SK-N-DZ (cell line): ENCODE results near the gene TNFAIP2.

ENCODE experiments used
- DNase-seq: peaks from one replicate; pipeline ENCODE4 v3.0.0-alpha.2; 2015; ENCODE audit warnings: low spot score

Gene TNFAIP2

DNA sequence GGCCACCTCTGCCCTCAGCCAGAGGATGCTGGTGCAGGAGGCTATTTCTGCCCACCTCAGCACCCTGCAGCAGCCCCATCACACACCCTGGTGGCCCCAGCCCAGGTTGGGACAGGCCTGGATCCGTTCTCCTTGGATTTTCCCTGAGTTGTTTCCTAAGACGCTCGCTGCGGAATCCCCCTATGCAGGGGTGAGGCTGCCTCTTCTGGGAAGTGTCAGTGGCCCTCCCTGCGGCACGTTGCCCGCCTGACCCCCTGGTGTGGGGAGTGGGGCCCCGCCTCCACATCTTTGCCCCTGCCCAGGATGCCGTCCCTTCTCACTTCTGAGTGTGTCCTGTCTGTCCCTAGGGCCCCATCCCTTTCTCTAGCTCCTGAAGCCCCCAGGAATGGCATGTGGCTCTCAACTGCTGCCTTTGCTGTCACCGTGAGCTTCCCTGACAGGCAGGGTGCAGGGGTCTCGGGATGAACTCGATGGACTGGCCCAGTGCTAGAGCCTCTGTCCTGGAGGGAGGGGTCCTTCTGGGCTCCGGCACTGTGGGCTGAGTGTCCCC, 29.3 kb upstream of the TNFAIP2 start:
- DNase-seq: no peak

GRCh38 chr14:103094406-103095209, 28.7 kb upstream of the TNFAIP2 start, which contains the start of gene EXOC3L4:
Gene EXOC3L4, plus strand, starts transcription at chr14:103094725. Its CDS starts 5,495 bp downstream, at chr14:103100220.
- no peak for DNase-seq

DNA sequence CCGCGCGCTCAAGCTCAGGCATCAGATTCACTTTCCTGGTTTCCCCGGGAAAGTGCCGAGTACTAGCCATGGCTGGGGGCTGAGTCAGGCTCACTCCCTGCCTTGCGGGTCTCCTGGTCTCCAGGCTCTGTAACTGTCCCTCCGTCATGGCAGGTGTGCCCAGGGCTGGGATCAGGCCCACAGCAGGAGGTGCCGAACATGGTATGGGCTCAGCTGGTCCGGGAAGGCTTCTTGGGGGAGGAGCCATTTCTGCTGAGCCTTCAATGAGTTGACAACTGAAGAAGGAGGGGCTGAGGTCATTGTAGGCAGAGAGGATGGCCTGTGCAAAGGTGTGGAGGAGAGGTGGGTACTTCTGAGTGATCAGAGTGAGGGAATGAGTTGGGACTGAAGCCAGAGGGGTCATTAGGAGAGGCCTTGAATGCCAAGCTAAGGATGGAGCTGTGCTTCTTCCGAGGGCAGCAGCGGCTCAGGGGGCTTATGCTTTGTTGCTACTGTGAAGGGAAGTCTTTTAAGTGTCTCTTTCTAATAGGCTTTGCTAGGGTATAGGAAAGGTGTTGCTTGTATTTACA, 28.0 kb upstream of the TNFAIP2 start:
- DNase-seq: no peak

GRCh38 chr14:103096387-103096786, 26.9 kb upstream of the TNFAIP2 start:
- no peak for DNase-seq

DNA sequence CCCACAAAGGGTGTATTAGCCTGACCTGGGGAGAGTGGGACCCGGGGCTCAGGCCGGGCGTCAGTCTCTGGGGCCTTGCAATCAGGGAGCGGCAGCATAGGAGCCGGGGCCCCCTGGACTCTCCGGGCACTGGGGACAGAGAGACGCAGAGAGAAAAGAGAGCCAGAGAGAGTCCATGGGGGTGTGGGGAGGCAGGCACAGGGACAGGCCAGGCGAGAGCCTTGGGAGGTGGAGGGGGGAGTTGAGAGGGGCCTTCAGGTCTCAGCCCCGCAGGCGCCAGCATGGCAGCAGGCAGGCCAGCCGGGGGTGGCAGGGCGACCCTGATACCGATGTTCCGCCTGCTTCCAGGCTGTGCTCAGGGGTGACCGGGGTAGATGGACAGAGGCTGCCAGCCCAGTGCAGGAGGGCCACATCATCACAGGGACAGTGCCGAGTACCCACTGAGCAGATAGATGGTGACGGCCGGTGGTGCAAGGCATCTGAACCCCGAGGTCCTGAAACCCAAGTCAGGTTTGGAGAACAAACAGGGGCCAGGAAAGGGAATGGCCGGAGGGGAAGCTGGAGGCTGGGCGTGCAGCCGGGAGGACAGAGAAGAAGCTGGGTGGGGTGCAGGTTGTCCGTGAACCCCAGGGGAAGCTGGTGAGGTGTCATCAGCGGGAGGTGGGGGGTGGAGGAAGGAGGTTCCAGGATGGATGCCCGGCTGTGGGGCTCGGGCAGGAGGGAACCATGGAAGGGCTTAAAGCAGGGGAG, 25.8 kb upstream of the TNFAIP2 start:
- no peak for DNase-seq

DNA sequence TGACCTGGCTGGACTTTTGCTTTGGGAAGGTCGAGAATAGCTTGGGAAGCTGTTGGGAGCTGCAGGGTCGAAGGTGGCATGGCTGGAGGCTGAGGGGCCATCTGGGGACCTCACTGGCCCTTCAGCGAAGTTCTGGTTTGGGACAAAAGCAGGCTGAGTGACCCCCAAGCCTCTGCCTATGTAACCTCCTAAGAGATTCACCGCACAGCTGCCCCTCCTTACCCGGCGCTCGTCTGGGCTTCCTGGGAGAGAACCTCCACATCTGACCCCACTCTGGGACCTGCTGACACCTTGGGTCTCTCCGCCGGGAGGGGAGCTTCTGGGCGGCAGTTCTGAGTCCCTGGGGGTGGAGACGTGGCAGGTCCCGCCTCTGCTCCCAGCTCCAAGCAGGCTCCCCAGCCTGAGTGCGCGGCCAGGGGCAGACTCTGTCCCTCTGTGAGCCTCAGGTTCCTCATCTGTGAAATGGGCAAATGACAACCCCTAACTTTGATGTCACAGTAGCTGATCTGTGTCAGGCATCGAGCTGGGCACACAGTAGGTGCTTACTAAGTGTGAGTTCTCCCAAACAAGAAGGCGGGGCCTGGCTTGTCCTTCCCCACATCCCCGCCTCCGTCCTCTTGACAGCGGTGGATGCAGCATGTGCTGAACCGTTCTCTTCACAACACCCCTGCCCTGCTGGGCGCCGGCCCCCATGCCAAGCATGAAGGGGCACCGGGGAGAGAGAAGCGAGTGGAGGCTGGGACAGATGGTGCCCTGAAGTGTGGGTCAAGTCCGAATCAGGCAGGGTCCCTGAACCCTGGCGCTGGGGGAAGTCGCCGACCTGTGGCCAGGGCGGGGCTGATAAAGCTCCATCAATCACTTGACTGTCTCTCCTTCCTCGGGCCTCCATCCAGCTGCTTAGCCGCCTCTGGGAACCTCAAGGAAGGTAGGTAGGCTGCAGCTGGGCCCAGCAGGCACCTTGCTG, 25.0 kb upstream of the TNFAIP2 start:
- DNase-seq: no peak

- DNase-seq: no peak
Observed at GRCh38 chr14:103099081-103099732, 24.1 kb upstream of the TNFAIP2 start.

GRCh38 chr14:103099733-103100280, 23.5 kb upstream of the TNFAIP2 start:
- no peak for DNase-seq

- no peak for DNase-seq
Observed at GRCh38 chr14:103100281-103101121, 22.8 kb upstream of the TNFAIP2 start.

DNA sequence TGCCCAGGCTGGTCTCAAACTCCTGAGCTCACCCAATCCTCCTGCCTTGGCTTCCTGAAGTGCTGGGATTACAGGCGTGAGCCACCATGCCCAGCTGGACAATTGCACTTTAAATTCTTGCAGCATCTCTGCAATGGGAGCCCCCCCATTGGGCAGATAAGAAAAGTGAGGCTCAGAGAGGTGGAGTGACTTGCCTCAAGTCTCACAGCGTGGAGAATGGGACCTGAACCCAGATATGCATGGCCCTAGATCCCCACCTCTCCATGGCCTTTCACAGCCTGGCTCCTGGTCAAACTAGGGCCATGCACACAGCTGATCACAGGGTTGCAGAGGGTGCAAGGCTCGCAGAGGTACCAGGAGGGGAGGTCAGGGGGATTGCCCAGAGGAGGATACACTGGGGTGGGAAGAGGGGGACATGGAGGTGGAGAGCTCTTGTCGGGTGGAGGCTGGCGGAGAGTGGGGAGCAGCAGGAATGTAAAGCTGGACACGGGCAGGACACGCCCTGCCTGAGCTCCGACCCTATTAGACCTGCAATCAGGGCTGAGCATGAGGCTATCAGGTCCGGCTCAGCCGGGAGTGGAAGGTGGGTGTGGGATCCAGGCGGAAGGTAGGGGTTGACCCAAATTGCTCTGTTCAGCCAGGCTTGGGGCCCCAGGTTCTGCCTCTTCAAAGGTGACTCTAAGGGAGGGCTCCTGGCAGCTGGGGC, 21.9 kb upstream of the TNFAIP2 start:
- DNase-seq: no peak

DNA sequence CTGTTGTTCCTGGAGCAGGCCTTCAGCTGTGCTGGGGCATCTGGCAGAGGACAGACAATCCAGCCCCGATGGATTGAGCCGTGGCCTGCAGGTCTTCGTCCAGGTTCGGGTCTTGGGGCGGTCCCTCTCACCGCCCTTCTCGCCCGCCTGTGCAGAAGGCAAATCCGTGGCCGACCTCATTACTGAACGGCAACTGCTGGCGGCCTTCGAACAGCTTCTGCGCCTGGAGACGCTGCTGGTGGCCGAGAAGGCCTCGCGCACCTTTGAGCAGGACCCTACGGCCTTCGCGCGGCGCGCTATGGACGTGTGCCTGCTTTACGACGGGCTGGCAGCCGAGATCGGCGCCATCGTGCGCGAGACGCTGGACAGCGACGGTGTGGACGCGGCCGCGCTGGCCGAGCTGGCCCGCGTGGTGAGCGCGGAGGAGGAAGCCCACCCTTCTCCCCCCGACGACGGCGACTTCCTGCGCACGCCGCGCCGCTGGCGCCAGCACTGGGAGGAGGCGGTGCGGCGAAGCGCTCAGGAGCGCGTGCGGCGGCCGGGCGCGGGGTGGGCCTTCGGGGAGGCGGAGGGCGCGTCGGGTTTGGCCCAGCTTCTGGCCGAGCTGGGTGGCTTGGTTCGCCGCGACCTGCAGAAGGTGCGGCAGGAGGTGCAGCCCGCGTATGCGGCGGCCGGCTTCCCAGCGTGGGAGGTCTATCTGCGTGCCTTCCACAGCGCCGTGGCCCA, 21.1 kb upstream of the TNFAIP2 start:
- DNase-seq: no peak

DNA sequence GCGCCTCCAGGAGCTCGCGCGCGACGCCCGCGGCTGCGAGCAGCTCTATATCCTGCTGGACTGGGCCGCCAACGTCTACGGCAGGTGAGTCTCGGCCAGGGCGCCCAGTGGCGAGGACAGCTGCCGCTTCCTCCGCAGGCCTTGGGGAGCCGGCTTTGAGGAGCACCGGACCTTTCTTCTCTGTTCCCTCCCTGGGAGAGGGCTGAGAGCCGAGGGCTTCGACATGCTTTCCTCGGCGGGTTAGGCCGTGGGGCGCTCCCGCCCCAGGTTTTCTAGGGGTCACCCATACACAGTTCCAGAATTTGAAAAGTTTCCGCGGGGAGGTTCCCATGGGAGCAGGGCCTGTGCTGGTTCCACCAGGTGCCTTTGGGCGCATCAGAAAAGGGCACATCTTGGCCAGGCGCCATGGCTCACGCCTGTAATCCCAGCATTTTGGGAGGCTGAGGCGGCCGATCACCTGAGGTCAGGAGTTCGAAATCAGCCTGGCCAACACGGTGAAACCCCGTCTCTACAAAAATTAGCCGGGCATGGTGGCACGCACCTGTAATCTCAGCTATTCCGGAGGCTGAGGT, 20.5 kb upstream of the TNFAIP2 start:
- no peak for DNase-seq

DNA sequence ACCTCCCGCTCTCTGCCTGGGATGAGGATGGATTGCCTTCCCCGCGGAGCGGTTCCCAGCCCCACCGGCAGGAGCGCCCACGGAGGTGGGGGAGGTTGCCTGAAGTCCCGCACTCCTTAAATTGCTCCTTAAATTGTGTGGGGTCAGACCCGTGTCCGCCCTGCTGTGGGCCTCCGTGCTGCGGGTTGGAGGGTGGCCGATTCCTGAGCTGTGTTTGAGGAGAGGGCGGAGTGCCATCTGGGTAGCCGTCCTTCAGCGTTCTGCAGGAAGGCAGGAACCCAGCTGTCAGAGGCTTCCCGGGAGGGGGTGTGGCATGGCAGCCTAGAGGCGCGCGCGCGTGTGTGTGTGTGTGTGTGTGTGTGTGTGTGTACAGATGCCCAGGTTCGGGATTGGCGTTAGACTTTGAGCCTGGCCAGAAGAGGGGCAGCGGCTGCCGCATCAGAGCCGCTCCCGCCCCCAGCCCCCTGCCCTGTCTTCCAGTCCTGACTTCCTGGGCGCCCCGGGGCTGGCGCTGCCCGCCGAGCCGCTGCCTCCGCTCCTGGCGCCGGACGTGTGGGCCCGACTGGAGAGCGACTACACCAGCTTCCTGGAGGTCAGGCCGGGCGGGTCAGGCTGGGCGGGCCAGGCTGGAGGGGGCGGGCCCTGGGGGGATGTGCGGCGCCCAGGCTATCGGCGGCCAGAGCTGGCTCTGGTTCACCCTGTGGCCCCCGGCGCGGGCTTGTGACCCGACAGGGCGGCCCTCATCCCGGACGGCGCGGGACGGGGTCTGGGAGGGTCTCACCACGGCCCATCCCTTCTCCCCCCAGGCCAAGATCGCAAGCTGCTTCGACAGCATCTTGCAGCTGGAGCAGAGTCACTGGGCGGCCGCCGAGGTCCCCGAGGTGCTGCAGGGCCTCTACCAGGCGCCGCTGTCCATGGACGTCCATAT, 19.5 kb upstream of the TNFAIP2 start:
- DNase-seq: no peak

- DNase-seq: no peak
Observed at GRCh38 chr14:103104389-103104653, 18.9 kb upstream of the TNFAIP2 start.

DNA sequence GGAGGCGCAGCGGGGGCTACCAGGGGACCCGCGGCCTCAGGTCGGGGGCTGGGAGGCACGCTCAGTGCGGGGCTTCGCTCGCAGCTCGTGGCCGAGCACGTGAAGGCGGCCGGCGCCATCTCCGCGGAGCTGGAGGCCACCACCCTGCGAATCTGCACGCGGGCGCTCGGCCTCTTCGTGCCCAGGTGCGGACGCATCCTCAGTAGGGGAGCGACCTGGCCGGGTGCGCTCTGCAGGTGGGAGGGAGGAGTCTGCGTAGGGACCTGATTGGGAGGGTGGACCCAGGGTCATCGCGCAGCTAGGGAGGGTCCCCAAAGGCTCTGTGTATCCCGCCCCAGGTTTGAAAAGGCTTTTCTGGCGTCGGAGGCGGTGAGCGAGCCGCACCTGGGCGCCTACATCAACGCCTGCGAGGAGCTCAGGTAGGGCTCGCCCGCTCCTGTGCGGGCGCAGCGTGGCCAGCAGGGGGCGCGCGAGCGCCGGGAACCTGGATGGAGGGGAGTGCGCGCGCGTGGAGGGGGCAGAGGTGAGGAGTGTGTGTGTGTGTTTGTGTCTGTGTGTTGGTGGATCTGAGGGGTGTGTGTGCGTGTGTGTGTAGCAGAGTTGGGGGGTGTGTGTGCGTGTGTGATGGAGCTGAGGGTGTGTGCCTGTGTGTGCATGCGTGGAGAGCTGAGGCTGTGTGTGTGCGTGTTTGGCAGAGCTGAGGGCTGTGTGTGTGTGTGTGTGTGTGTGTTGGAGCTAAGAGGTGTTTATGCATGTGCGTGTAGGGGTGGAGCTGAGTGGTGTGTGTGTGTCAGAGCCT, 18.4 kb upstream of the TNFAIP2 start:
- DNase-seq: no peak

GRCh38 chr14:103105580-103106150, 17.6 kb upstream of the TNFAIP2 start:
- DNase-seq: no peak
